ENCODE data around the gene SHC2.

SHC2 gene

GRCh38 chr19:403221-404027 is 57.4 kb downstream of the SHC2 start:
- in situ Hi-C loops (cut with MboI; ENCODE audit: low pct_unique_long_range_greater_than_20kb, low sequenced_read_pairs, unreplicated experiment): no loop called here
- no peak for DNase-seq (ENCODE audit: low spot score)
- TF ChIP-seq CTCF (IDR thresholded peaks at IDR 0.05; ENCODE audit: extremely low read depth, insufficient read depth, missing control alignments): no peak

- no peak for TF ChIP-seq CTCF (IDR thresholded peaks at IDR 0.05; ENCODE audit: extremely low read depth, insufficient read depth, missing control alignments)
- in situ Hi-C loops (cut with MboI; ENCODE audit: low pct_unique_long_range_greater_than_20kb, low sequenced_read_pairs, unreplicated experiment): no loop called here
- DNase-seq (ENCODE audit: low spot score): no peak
Measured at GRCh38 chr19:402786-403185, 58.0 kb downstream of the SHC2 start.

- in situ Hi-C loops (cut with MboI; ENCODE audit: low pct_unique_long_range_greater_than_20kb, low sequenced_read_pairs, unreplicated experiment): no loop called here
- no peak for DNase-seq (ENCODE audit: low spot score)
- no peak for TF ChIP-seq CTCF (IDR thresholded peaks at IDR 0.05; ENCODE audit: extremely low read depth, insufficient read depth, missing control alignments)
Measured at GRCh38 chr19:401866-402511, 58.8 kb downstream of the SHC2 start.

GRCh38 chr19:400976-401865 is 59.6 kb downstream of the SHC2 start:
- no peak for TF ChIP-seq CTCF (IDR thresholded peaks at IDR 0.05; ENCODE audit: extremely low read depth, insufficient read depth, missing control alignments)
- no peak for DNase-seq (ENCODE audit: low spot score)
- in situ Hi-C loops (cut with MboI; ENCODE audit: low pct_unique_long_range_greater_than_20kb, low sequenced_read_pairs, unreplicated experiment): no loop called here

GRCh38 chr19:399370-399769 is 61.5 kb downstream of the SHC2 start:
- no peak for DNase-seq (ENCODE audit: low spot score)
- in situ Hi-C loops (cut with MboI; ENCODE audit: low pct_unique_long_range_greater_than_20kb, low sequenced_read_pairs, unreplicated experiment): no loop called here
- no peak for TF ChIP-seq CTCF (IDR thresholded peaks at IDR 0.05; ENCODE audit: extremely low read depth, insufficient read depth, missing control alignments)

- in situ Hi-C loops (cut with MboI; ENCODE audit: low pct_unique_long_range_greater_than_20kb, low sequenced_read_pairs, unreplicated experiment): no loop called here
- TF ChIP-seq CTCF (IDR thresholded peaks at IDR 0.05; ENCODE audit: extremely low read depth, insufficient read depth, missing control alignments): no peak
- no peak for DNase-seq (ENCODE audit: low spot score)
Measured at GRCh38 chr19:398719-399118, 62.1 kb downstream of the SHC2 start.

Data from GM13977 (cell line).